Measurements from ENCODE around the gene UNC5B. TPM values are rescaled to one million over a fixed set of nuclear protein-coding genes. Genes with fewer than 3 reads are reported as not detected.

UNC5B gene
- total RNA-seq, 1 donor from 2014 or later, result 4.1 TPM

DNA sequence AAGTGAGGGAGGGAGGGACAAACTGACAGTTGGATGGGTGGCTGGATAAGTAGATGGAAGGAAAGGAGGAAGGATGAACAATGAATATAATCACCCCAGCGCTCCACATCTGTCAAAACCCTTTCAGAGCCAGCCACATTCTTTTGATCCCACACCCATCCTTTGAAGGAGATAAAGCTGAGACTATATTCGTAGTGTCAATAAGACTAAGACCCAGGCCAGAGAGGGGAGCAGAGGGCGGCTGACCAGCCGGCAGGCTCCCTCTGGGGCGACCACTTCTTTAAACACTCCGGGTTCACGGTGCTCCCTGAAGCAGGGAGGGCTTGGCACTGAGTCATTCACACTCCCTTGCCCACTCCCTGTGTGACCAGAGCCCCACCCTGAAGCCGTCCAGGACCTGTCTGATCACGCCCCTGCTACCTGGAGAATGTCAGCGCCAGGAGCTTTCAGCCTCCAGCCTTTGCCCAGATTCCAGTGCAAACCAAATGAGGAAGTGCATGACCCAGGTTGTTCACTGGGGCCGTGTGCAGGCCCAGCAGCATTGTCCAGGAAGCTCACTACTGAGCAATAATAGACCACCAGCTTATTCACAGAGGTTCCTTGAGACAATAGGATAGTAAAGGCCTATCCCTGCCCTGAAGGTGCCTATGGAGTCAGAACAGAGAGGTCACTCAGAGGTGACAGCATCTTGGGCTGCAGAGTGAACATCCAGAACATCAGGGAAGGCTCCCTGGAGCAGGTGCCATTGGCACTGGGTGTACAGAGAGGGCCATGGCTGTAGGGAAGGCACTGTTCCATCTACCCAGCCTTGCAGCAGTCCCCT is 34.4 kb downstream of the UNC5B start:
- ATAC-seq (no peak), DNase-seq (ENCODE audit: low spot score) (no peak)
- intact Hi-C loops (cut with DNase I), result no loop called here

- ATAC-seq (no peak), DNase-seq (ENCODE audit: low spot score) (no peak)
- intact Hi-C loops (cut with DNase I), result no loop called here
Measured at GRCh38 chr10:71247414-71247705, 35.0 kb downstream of the UNC5B start.

- no peak for ATAC-seq
- intact Hi-C loops (cut with DNase I), result no loop called here
Measured at GRCh38 chr10:71247804-71248203, 35.4 kb downstream of the UNC5B start.

GRCh38 chr10:71248210-71248609 is 35.8 kb downstream of the UNC5B start:
- DNase-seq (ENCODE audit: low spot score) (no peak), ATAC-seq (no peak)
- intact Hi-C loops (cut with DNase I), result no loop called here

More at GRCh38 chr10:71247804-71248203, 35.4 kb downstream of the UNC5B start:
- DNase-seq (ENCODE audit: low spot score), result no peak

- ATAC-seq, result no peak
- intact Hi-C loops (cut with DNase I), result no loop called here
- DNase-seq (ENCODE audit: low spot score), result no peak
Measured at GRCh38 chr10:71249996-71250395, 37.6 kb downstream of the UNC5B start.

- DNase-seq (ENCODE audit: low spot score) (no peak), ATAC-seq (no peak)
- intact Hi-C loops (cut with DNase I), result no loop called here
Measured at GRCh38 chr10:71250405-71250804, 38.0 kb downstream of the UNC5B start.

- intact Hi-C loops (cut with DNase I), result no loop called here
- DNase-seq (ENCODE audit: low spot score) (no peak), ATAC-seq (no peak)
Measured at GRCh38 chr10:71250842-71251241, 38.5 kb downstream of the UNC5B start.

GRCh38 chr10:71251319-71251718 is 38.9 kb downstream of the UNC5B start:
- DNase-seq (ENCODE audit: low spot score), result no peak
- intact Hi-C loops (cut with DNase I), result no loop called here
- ATAC-seq, result no peak

DNA sequence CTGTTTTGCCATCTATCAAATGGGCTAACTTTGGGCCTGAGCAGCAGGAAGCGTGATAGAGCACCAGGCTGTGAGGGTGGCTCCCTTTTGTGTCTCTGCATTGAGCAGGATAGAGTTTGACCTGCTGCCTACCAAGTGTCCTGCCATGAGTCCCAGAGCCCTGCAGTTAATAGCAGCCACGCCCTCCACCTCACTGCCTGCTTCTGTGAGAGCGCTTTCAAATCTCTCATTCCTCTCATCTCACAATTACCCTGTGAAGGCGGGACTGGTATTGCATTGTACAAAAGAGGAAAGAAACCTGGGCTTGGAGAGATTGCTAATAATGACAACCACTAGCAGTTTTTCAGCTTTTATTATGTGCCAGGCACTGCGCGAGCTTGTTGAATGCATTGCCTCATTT is 39.9 kb downstream of the UNC5B start:
- no peak for DNase-seq (ENCODE audit: low spot score)
- intact Hi-C loops (cut with DNase I), result no loop called here
- no peak for ATAC-seq

DNA sequence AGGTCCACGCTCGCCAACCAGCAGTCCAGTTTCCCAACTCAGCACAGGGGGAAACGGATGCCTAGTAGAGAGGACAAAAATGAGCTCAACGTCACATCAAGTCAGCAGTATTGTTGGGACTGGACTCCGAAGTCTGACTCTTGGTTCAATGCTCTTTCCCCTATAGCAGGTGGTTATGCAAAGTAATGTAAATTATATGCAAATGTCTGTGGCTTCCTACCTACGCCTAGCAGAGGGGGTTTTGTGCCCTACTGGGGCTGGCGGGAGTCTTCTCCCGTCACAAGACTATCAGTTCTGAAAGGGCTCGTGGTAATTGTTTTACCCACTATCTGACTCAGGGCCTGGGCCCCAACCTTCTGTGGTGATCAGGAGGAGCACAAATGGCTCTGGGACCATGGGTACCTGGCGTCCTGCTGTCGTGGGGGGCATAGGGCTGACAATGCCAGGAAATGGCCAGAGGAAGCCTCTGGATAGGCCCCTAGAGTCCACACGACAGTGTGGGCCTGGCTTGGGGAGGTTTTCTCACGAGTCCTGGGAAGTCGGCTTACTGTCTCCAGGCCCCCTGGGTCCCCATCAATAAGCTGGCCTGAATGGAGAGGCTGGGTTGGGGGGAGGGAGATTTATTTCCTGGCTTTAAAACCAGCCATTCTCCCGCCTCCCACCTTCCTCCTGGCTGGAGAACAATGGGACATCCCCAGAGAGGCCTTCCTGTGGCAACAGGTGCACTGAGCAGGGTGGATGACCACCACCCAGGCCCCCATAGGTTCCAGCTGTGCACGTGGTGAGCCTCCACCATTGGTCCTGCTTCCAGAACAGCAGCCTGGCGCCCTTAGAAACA is 41.8 kb downstream of the UNC5B start:
- DNase-seq (ENCODE audit: low spot score) (no peak), ATAC-seq (no peak)
- intact Hi-C loops (cut with DNase I), result no loop called here

DNA sequence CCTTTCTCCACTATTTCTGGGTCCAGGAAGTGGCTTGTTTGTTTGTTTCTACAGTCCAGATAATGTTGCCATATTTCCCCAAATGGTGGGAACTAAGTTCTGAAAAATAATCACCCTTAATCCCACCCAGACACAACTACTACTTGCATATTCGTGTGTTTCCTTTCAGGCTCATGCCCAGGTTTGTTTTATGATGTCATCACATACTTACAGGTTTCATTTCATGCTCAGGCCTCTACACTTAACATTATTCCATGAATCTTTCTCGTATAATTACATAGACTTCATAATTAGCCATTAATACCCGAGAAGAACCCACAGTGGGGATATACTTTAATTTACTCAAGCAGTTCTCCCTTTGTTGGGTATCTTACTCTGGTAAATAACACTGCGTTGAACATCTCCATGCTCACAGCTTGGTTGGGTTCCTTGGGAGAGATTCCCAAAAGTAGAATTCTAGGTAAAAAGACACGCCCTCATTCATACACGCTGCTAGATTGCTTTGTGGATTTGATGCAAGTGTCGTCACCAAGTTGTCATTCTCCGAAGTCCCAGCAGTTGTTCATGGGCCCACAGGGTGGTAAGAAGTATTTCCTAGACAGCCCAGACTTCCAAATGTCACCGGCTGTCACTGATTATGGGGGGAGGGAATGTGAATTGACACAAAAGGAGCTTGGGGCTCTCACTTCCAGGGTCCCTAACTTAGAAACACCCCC is 42.6 kb downstream of the UNC5B start:
- DNase-seq (ENCODE audit: low spot score) (no peak), ATAC-seq (no peak)
- intact Hi-C loops (cut with DNase I), result no loop called here

- DNase-seq (ENCODE audit: low spot score), result no peak
- ATAC-seq, result no peak
- intact Hi-C loops (cut with DNase I), result no loop called here
Measured at GRCh38 chr10:71255550-71255807, 43.1 kb downstream of the UNC5B start.

- no peak for DNase-seq (ENCODE audit: low spot score)
Measured at GRCh38 chr10:71255808-71256660, 43.7 kb downstream of the UNC5B start.

DNA sequence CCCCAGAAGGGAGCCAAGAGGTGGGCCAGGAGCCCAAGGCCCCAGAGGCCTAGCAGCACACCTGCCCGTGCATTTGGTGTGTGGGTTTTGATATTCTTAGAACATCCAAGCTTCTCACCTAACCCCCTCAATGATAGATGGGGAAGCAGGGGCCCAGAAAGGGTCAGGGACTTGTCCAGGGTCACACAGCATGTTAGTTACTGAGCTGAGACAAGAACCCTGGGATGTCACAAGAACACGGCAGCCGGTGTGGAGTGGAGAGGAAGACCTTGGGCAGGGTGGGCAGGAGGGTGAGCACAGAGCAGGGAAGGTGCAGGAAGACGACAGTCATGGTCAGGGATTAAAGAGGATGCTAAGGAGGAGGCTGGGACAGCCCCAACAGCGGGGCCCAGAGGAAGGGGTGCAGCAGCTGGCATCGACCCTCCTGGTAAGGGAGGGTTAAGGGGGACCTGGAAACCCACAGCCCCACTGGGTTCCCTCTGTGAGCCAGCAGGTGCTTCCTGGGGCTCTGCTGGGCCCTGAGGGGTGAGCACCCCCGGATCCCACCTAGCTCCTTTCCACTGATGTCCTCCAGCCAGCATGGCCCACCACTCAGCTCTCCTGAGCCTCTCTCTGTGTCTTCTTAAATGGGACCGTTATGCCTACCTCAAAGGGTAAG is 44.4 kb downstream of the UNC5B start:
- ATAC-seq (no peak), DNase-seq (ENCODE audit: low spot score) (no peak)
- intact Hi-C loops (cut with DNase I), result no loop called here

More at GRCh38 chr10:71255808-71256660, 43.7 kb downstream of the UNC5B start:
- ATAC-seq, result peak; percentile 41
- intact Hi-C loops (cut with DNase I), result no loop called here

GRCh38 chr10:71257319-71257997 is 45.1 kb downstream of the UNC5B start:
- intact Hi-C loops (cut with DNase I), result no loop called here
- ATAC-seq, result no peak
- DNase-seq (ENCODE audit: low spot score), result no peak

DNA sequence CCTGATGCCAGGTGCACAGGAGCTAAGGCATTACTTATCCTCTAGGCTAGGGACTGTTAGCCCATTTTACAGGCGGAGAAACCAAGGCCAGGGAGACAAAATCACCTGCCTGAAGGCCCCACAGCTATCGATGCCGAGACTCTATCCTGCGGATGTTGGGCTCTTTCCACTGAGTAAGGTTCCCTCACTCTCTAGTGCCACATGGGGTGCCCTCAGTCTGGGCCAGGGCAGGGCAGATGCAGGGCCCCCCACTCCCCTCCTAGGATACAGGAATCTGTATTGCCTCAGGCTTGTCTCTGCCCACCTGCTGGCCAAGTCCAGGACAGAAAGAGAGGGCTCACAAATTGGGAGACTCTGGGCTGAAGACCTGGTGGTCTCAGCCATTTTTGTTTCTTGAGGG is 45.7 kb downstream of the UNC5B start:
- intact Hi-C loops (cut with DNase I), result no loop called here
- DNase-seq (ENCODE audit: low spot score) (no peak), ATAC-seq (no peak)

DNA sequence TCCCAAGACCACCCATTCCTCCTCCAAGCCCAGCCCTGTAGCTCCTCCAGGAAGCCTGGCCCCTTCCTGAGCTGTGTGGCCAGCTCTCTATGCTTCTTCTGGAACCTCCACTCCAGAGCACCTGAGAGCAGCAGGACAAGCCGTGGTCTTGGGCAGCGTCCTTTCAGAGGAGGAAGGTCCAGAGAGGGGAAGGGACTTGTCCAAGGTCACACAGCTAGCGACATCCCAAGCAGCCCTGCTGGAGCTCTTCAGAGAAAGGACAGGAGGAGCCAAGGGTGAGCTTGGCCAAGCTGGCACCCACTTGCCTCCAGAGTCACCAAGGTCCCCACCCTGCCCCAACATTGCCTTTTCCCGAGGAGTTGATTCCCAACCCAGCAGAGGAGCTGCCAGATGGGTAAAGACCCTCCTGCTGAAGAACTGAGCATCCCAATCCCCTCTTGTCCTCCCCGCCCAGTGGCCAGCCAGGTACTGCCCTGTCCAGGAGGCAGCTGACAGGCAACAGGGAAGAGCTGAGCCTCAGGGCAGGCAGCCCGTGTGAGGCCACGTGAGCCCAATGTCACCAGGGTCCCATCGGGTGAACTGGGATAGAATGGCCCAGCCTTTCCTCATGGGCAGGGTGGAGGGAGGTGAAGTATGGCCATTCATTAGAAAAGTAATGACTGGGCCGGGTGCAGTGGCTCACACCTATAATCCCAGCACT is 46.2 kb downstream of the UNC5B start:
- ATAC-seq (no peak), DNase-seq (ENCODE audit: low spot score) (no peak)
- intact Hi-C loops (cut with DNase I), result no loop called here

GRCh38 chr10:71259282-71259681 is 46.9 kb downstream of the UNC5B start:
- ATAC-seq (no peak), DNase-seq (ENCODE audit: low spot score) (no peak)
- intact Hi-C loops (cut with DNase I), result no loop called here

Measured in sciatic nerve (tissue), 2 donors.